Posterior cingulate gyrus (tissue), 11 donors: ENCODE data around the gene C11orf91.
"Not testable (repeated sequence)": the region's sequence is repeated elsewhere in the genome, so short reads cannot be mapped to it uniquely, and the experiment has no call there.

Source experiments
- DNase-seq, 10 donors: peaks; one replicate each; pipeline versions ENCODE4 v3.0.0 to v3.0.0-alpha.2; 2020 to 2021; ENCODE audit warnings: mixed read lengths in 3 of 10
- intact Hi-C: fragments of 100-400 bp; cut with DNase I; formaldehyde crosslinking; loops from one replicate; pipeline ENCODE4 v1.15.1; 2023

Gene C11orf91, protein sequence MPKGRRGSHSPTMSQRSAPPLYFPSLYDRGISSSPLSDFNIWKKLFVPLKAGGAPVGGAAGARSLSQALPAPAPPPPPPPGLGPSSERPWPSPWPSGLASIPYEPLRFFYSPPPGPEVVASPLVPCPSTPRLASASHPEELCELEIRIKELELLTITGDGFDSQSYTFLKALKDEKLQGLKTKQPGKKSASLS

DNA sequence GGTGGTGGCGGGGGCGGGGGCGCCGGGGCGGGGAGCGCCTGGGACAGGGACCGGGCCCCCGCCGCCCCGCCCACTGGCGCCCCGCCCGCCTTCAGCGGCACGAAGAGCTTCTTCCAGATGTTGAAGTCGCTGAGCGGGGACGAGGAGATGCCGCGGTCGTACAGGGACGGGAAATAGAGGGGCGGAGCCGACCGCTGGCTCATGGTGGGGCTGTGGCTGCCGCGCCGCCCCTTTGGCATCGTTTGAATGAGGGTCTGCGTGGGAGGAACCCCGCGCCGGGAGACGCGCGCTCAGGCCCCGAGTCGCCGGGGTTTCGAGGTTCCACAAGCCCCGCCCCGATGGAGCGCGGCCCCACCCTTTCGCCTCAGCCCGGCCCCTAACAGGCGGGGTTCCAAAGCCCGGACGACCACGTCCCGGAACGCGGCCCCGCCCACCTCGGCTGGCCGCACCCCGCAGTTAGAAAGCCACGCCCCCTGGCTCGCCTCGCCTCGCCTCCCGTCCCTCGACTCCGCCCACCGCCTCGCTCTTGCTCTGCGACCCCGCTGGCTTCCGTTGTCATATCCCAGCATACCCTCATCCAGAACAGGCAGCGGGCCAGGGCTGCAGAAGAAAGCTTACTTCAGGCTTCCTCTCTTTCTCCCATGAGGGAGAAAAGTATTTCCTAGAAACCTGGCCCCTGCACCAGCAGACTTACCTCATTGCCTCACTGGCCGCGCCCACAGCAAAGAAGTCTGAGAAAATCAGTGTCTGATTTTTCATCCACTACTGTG lies at the start of gene C11orf91:
TSS of gene C11orf91 (minus strand) at position 325 of the 770 bp plus-strand sequence. CDS start at position 239, 86 bp downstream.
- peak; percentile 84 to 99 (median 94) for DNase-seq
- intact Hi-C loops: loop anchor here (2.0 to 5.0 kb wide), 2 partner anchors 37 to 74 kb away; partner anchors contain the start of genes CD59 and FBXO3

DNA sequence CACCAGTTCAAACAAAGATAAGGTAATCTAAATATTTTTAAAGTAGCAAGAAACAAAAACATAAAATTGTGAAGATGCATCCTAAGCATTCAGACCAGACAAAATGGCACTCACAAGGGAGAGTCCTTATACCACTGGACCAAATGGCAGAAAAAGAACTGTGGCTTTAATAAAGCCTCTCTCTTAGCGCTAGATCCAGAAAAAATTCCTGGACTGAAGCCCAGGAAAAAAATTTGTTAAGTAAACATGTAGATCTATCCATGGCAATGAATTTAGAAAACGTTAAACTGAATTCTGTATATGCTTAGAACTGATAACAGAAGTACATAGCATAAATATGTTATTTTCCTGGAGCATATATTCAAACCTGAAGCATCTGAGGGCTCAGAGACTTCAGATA lies 47.4 kb upstream of the C11orf91 start:
- DNase-seq: no peak
- intact Hi-C loops: no loop called here

DNA sequence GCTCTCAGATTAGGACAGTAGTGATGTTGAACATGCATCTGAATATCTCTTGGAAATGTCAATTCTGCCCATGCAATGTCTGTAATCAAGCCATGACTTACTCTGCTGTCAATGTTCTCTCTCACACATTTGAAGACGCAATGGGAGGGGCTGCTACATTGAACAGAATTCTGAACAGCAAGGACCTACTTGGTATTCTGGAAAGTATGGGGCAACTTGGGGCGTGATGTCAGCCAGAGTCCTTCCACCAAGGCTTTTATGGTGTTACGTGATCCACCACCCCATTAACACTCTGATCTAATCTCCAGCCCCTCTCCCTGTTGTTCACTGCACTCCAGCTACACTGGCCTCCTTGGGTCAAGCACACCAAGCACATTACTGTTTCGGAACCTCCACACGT lies 42.7 kb upstream of the C11orf91 start:
- intact Hi-C loops: loop anchor here (5.0 kb wide), 1 partner anchor 381 kb away; no protein-coding TSS in a partner anchor
- DNase-seq: peak in 1 of 10 donors; percentile 33

DNA sequence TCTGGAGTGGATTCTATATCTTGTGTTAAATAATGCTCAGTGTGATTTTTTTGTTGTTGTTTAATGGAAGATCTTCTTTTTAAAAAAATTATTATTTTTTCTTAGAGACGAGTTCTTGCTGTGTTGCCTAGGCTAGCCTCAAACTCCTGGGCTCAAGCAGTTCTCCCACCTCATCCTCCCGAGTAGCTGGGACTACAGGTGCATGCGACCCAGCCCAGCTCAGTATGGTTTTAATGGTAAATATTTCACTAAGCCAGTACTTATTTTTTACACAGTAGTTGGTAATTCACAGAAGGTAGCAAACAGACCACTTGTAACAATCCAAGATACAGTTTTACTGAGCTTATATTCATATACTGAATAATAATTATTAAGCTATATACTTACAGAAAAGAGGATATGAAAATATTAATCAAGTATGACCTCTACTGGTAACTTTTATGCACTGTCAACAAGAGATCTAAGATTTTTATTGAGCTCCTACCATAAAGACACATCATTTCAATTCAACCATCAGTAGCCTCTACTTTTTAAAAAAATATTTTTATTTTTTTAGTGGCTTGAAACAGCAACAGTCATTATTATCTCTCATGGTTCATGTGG lies 41.7 kb upstream of the C11orf91 start:
- peak in 1 of 10 donors; percentile 29 for DNase-seq
- intact Hi-C loops: loop anchor here (5.0 kb wide), 1 partner anchor 380 kb away; no protein-coding TSS in a partner anchor

DNA sequence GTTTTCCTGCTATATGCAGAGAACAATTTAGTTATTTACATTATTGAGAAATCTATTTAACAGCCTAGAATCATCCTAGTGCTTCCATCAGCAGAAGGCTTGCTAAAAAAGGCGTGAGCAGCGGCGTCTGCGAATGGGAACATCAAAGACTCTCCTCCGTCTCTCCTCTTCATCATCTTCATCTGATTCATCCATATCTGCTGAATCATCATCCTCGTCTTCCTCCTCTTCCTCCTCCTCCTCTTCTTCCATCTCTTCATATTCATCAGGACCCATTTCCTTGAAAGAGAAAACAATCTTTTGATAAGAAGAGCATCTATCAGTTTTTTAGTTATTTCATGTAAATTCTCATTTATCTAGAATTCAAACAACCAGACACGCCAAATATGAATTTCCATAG lies 41.2 kb upstream of the C11orf91 start:
- intact Hi-C loops: loop anchor here (5.0 kb wide), 1 partner anchor 380 kb away; no protein-coding TSS in a partner anchor
- peak in 1 of 10 donors; percentile 57 for DNase-seq

DNA sequence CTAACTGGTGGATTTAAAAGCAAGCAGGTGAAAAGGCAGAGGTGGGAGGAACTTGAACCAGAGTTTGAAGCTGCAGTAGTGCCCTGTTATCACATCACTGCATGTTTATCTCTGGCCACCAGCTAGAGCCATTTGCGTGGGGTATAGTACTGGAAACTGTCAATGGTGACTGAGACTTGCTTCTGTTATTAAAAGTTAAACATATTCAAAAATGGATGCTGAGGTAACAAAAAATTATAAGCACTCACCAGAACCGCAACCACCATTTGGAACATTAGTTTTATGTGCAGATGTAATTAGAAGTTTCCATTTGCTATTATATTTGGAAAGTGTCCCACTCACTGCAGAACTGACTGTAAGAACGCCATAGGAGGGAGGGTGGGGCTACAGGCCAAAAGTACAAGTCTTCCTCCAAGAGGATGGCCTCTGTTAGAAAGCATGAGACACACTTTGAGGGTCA lies 36.8 kb upstream of the C11orf91 start:
- no peak for DNase-seq
- intact Hi-C loops: loop anchor here (5.0 kb wide), 2 partner anchors 35 kb away; partner anchors contain the start of genes C11orf91 and FBXO3

DNA sequence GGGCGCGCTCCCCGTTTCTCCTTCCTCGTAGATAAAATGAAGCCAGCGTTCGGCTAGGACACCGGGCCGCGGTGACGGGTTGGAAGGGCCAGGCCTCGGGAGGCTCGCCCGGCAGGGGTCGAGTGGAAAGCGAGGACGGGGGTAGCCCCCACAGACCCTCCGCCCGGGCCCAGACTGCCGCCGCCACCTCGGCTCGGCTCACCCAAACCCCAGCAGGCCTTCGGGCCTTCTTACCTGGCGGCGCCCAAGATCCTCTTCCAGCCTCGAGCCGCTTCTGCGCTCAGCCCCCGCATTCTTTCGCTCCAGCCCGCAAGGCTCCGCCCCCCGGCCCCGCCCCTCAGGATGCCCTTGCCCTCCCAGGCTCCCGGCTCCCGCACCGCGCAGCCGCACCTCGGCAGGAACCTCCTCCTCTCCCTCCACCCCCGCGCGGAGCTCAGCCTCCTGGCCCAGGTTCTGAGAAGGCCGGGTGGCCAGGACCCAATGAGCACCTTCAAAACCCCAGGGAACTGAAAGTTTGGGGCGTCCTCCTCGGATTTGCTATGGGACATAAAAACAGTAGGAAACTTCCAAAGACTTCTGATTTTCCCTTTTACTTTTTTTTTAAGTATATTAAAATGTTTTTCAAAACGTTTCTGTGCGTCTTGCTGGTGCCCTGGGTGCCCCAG lies 35.7 kb upstream of the C11orf91 start, which contains the start of gene CD59:
TSS of gene CD59 (minus strand) at position 276 of the 665 bp plus-strand sequence. CDS start 13,978 bp downstream, outside the sequence.
- intact Hi-C loops: loop anchor here (5.0 kb wide), 2 partner anchors 34 to 36 kb away; partner anchors contain the start of genes C11orf91 and FBXO3
- peak; percentile 85 to 99 (median 94) for DNase-seq

DNA sequence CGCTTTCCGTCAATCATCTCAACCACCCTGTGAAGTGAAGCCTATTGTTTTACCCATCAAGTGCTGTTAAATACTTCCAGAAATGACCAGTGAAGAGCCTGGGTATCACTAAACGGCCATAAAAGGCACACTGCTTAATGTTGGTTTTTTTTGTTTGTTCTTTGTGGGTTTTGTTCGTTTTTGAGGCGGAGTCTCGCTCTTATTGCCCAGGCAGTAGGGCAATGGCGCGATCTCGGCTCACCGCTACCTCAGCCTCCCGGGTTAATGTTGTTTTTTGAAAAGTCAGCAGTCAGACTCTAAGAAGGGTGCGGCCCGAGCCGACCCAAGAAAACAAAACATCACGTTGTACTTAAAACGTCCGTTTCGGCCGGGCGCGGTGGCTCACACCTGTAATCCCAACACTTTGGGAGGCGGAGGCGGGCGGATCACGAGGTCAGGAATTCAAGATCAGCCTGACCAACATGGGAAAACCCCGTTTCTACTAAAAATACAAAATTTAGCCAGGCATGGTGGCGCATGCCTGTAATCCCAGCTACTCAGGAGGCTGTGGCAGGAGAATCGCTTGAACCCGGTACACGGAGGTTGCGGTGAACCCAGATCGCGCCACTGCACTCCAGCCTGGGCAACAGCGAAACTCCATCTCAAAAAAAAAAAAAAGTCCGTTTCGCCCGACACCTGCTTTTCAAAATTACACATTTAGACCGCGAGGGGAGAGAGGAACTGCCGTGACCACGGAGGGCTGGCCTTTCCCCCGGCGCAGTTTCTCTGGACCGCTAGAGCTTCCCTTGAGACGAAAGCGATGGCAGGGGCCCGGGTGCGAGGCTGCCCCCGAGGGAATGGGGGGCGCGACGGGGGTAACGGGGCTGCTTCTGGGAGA lies 34.9 kb upstream of the C11orf91 start:
- DNase-seq: peak in 5 of 10 donors; percentile 11 to 82 (median 79)
- intact Hi-C loops: loop anchor here (5.0 kb wide), 2 partner anchors 33 to 37 kb away; partner anchors contain the start of genes C11orf91 and FBXO3

DNA sequence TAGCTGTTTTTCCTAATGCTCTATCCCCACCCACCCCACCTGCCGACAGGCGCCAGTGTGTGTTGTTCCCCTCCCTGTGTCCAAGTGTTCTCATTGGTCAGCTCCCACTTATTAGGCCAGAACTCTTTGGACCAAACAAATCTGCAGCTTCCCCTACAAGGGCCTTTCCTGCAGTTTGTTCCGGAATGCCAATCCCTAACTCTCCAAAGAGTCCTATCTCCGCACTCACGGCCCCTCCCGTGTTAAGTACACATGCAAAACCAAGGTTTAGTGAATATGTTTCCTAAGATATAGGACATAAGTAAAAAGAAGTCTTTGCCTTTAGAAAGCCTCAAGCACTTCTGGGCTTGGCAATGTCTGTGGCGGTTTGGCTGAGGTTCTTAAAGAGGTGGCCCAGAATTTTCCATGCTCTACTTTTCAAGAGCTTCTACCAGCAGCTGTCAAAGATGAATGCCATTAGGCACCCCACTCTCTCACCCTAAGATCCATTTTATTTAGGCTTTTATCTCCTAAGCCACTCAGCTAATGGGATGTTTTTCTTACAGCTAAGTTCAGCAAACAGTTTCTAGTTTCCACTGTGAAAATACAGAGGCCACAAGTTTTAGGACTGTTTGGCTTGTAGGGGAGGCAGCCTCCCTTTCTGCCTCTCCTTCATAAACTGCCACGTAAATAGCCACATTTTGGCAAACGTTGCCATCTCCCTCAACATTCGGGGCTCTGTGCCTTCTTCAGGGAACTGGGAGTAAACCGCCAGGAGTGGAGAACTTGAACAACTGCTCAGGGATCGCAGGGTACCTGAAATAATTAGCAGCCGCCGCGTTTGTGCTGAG lies 34.0 kb upstream of the C11orf91 start:
- intact Hi-C loops: loop anchor here (5.0 kb wide), 2 partner anchors 32 to 38 kb away; partner anchors contain the start of genes C11orf91 and FBXO3
- no peak for DNase-seq

DNA sequence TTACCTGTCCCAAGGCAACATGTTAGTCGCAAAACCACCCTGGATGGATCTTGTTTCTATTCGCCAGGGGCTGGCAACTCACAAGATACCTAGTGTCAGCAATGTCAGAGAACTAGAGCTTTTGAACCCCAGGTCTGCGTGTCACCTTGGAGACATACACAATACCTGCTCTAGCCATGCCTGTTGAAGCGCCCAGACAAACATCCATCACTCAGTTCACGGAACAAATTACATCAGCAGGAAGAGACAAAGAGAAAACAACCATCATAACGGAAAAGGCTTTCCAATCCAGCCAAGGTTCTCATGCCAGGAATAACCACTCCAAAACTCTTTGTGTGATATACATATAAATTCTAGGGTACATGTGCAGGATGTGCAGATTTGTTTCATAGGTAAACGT lies 33.4 kb upstream of the C11orf91 start:
- intact Hi-C loops: no loop called here

DNA sequence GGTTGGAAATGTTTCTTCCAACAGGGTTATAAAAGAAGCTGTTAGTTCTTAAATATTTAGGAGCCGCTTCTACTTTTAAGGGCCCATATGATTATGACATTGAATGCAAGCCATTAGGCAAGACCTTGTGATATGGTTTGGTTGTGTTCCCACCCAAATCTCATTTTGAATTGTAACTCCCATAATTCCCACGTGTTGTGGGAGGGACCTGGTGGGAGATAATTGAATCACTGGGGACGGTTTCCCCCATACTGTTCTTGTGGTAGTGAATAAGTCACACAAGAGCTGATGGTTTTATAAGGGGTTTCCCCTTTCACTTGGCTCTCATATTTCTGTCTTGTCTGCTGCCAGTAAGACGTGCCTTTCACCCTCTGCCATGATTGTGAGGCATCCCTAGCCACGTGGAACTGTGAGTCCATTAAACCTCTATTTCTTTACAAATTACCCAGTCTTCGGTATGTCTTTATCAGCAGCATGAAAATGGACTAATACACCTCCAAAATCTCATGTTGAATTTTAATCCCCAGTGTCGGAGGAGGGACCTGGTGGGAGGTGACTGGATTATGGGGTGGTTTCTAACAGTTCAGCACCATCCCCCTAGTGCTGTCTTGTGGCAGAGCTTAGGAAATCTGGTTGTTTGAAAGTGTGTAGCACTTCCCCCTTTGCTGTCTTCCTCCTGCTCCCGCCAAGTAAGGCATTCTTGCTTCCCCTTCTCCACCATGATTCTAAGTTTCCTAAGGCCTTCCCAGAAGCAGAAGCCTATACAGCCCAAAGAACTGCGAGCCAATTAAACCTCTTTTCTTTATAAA lies 31.3 kb upstream of the C11orf91 start:
- DNase-seq: no peak
- intact Hi-C loops: no loop called here

More for the DNA sequence above, 33.4 kb upstream of the C11orf91 start:
- no peak for DNase-seq

DNA sequence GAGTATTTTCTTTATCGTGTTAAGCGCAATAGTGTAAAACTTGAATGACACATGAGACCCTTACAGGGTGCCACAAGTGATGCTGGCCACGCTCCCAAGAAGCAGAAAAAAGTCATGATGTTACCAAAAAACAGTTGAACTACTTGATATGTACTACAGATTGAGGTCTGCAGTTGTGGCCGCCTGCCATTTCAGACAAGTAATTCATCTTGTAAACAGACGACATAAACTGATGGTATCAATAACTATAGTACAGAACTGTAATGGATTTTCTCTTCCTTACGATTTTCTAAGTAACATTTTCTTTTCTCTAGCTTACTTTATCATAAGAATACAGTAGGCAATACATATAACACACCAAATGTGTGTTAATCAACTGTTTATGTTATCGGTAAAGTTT lies 30.1 kb upstream of the C11orf91 start:
- intact Hi-C loops: no loop called here
- DNase-seq: no peak

DNA sequence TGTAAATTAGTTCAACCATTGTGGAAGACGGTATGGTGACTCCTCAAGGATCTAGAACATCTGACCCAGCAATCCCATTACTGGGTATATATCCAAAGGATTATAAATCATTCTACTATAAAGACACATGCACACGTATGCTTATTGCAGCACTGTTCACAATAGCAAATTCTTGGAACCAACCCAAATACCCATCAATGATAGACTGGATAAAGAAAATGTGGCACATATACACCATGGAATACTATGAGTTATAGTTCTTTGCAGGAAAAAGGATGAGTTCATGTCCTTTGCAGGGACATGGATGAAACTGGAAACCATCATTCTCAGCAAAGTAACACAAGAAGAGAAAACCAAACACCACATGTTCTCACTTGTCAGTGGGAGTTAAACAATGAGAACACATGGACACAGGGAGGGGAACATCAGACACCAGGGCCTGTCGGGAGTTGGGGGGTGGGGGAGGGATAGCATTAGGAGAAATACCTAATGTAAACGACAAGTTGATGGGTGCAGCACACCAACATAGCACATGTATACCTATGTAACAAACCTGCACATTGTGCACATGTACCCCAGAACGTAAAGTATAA lies 28.5 kb upstream of the C11orf91 start:
- intact Hi-C loops, DNase-seq: not testable (repeated sequence)

DNA sequence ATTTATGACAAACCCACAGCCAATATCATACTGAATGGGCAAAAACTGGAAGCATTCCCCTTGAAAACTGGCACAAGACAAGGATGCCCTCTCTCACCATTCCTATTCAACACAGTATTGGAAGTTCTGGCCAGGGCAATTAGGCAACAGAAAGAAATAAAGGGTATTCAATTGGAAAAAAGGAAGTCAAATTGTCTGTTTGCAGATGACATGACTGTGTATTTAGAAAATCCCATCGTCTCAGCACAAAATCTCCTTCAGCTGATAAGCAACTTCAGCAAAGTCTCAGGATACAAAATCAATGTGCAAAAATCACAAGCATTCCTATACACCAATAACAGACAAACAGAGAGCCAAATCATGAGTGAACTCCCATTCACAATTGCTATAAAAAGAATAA lies 26.9 kb upstream of the C11orf91 start:
- DNase-seq, intact Hi-C loops: not testable (repeated sequence)

DNA sequence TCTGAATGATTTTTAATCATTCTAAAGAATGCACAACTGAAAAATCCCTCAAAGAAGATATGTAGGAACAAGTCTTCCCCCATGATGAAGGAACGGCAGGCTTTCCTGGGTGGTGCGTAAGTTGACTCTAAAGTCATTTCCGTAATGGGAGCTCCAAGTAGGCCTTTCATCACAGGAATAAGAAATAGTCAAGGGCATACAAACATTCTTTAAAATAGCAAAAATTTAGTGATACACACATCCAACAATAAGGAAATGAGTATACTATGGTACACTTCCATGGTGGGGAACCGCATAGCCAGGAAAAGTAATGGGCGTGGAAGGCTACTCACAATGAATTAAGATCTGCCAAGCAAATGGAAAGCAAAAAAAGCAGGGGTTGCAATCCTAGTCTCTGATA lies 24.9 kb upstream of the C11orf91 start:
- intact Hi-C loops: no loop called here
- DNase-seq: no peak

DNA sequence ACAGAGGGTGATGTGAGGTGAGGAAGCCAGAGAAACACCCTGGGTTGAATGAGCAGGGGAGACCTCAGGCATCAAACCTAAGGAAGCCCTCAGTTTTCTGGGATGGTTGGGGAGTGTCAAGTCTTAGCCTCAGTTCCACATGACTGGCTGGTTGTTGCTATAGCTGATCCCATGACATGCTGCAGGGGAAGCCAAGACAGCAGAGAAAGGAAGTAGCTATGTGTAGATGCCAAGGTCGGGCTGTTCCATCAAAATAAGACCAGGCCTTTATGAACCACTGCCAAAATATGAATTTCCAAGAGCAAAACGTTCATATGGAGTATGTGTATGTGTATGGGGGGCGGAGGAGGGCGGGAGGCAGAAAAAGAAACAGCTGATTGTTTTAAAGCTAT lies 24.0 kb upstream of the C11orf91 start:
- DNase-seq: no peak
- intact Hi-C loops: no loop called here
